GM19043 (cell line): ENCODE measurements around the gene METTL3.

ENCODE experiments used
- ATAC-seq: cut with Tn5 transposase; IDR thresholded peaks from one replicate; pipeline ENCODE4 v1.9.1; 2021; ENCODE audit warnings: low read depth; ENCODE audit not compliant: unreplicated experiment

Gene METTL3

GRCh38 chr14:21527318-21527679 is 16.2 kb upstream of the METTL3 start:
- no peak for ATAC-seq

- no peak for ATAC-seq
Observed at GRCh38 chr14:21526672-21527317, 15.7 kb upstream of the METTL3 start.

GRCh38 chr14:21525962-21526671 is 15.0 kb upstream of the METTL3 start, which contains the start of gene SALL2:
Gene SALL2, minus strand, starts transcription at chr14:21526346. Its CDS starts 219 bp downstream, at chr14:21526127.
- ATAC-seq: no peak

- ATAC-seq: no peak
Observed at GRCh38 chr14:21525571-21525961, 14.4 kb upstream of the METTL3 start.

GRCh38 chr14:21524575-21525490 is 13.7 kb upstream of the METTL3 start:
- ATAC-seq: no peak

GRCh38 chr14:21523203-21523602 is 12.1 kb upstream of the METTL3 start:
- ATAC-seq: no peak

GRCh38 chr14:21521501-21521900 is 10.4 kb upstream of the METTL3 start:
- ATAC-seq: no peak

- no peak for ATAC-seq
Observed at GRCh38 chr14:21520767-21521166, 9.6 kb upstream of the METTL3 start.

GRCh38 chr14:21518725-21519124 is 7.6 kb upstream of the METTL3 start:
- ATAC-seq: no peak

GRCh38 chr14:21514341-21514740 is 3.2 kb upstream of the METTL3 start:
- no peak for ATAC-seq

- no peak for ATAC-seq
Observed at GRCh38 chr14:21509432-21510143, 1.6 kb downstream of the METTL3 start.

GRCh38 chr14:21506557-21506956 is 4.6 kb downstream of the METTL3 start:
- ATAC-seq: no peak

- ATAC-seq: peak; percentile 78
Observed at GRCh38 chr14:21505012-21505553, 6.1 kb downstream of the METTL3 start.

GRCh38 chr14:21503376-21503775 is 7.8 kb downstream of the METTL3 start:
- no peak for ATAC-seq

- ATAC-seq: no peak
Observed at GRCh38 chr14:21501568-21501967, 9.6 kb downstream of the METTL3 start.

- no peak for ATAC-seq
Observed at GRCh38 chr14:21498540-21499526, 12.3 kb downstream of the METTL3 start.

- no peak for ATAC-seq
Observed at GRCh38 chr14:21496453-21496852, 14.7 kb downstream of the METTL3 start.

- no peak for ATAC-seq
Observed at GRCh38 chr14:21494902-21495762, 16.0 kb downstream of the METTL3 start.
